Tibial nerve (tissue), 3 donors: ENCODE results near the gene CDK6.

Source experiments
- CTCF ChIP-seq, 5 experiments: fragments of 200-600 bp in 3 of 5; fragments of 450-650 bp in 2 of 5; sonication (generic) in 3 of 5; IDR thresholded peaks; one replicate each; pipeline ENCODE4 v1.5.1; 2016 to 2019; ENCODE audit warnings: antibody characterized with exemption in 5 of 5, mild to moderate bottlenecking in 3 of 5, moderate library complexity in 2 of 5
- POLR2A ChIP-seq, 2 donors: fragments of 450-650 bp; IDR thresholded peaks; one replicate each; pipeline ENCODE4 v1.6.1; 2017; ENCODE audit warnings: antibody characterized with exemption in 2 of 2, mild to moderate bottlenecking in 2 of 2, moderate library complexity in 2 of 2

DNA sequence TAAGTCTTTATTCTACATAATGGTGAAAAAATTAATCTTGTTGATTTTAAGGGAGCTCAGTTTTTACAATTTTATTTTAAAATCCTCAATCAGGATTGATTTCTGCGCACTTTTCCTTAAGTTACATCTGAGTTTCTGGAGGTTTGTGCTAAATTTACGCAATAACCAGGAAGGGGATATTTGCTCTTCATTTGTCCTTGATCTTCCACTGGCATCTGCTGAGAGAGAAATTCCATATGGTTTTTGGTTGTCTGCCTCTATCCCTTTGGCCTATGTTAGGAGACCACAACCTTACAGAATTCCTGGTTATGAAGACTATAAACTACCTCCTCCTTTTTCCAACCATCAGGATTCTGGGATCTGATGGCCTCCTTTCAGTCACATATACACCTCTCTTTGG, 20.1 kb upstream of the CDK6 start:
- no peak for TF ChIP-seq CTCF (IDR thresholded peaks at IDR 0.05)
- no peak for TF ChIP-seq POLR2A (IDR thresholded peaks at IDR 0.05)
